GM23338 (cell line): ENCODE data around the gene SCO2. TPM values are rescaled to one million over a fixed set of nuclear protein-coding genes. Genes with fewer than 3 reads are reported as not detected.
"Not testable (repeated sequence)": the region's sequence is repeated elsewhere in the genome, so short reads cannot be mapped to it uniquely, and the experiment has no call there.

Source experiments
- ATAC-seq: fragments of 200-7000 bp; cut with Tn5 transposase; 3 replicates; pipeline ENCODE4 v1.9.1; 2020
- DNase-seq: peaks from one replicate; pipeline ENCODE4 v3.0.0-alpha.2; 2015; ENCODE audit warnings: low spot score
- H2AFZ ChIP-seq: fragments of 200-600 bp; sonication (generic); 2 replicates; pipeline ENCODE4 v1.8.0; 2016; ENCODE audit warnings: antibody characterized with exemption, mild to moderate bottlenecking, moderate library complexity
- H3F3A ChIP-seq: fragments of 200-600 bp; sonication (generic); replicated peaks from 2 replicates; pipeline ENCODE4 v1.8.0; 2017; ENCODE audit warnings: antibody characterized with exemption, mixed run types, low read depth
- H3K27ac ChIP-seq: fragments of 200-600 bp; sonication (generic); 2 replicates; pipeline ENCODE4 v1.6.1; 2016; ENCODE audit warnings: low read depth
- H3K27me3 ChIP-seq: fragments of 200-600 bp; sonication (generic); 2 replicates; pipeline ENCODE4 v1.8.0; 2016; ENCODE audit warnings: mild to moderate bottlenecking, mixed run types, moderate library complexity; ENCODE audit not compliant: insufficient read depth
- H3K36me3 ChIP-seq: fragments of 200-600 bp; sonication (generic); 2 replicates; pipeline ENCODE4 v1.8.0; 2016; ENCODE audit warnings: mild to moderate bottlenecking; ENCODE audit not compliant: insufficient read depth
- H3K4me1 ChIP-seq: fragments of 200-600 bp; sonication (generic); 2 replicates; pipeline ENCODE4 v1.8.0; 2016; ENCODE audit warnings: mild to moderate bottlenecking, moderate library complexity; ENCODE audit not compliant: insufficient read depth
- H3K4me2 ChIP-seq: fragments of 200-600 bp; sonication (generic); 2 replicates; pipeline ENCODE4 v1.7.1; 2017; ENCODE audit warnings: mixed run types
- H3K4me3 ChIP-seq: fragments of 200-600 bp; sonication (generic); 2 replicates; pipeline ENCODE4 v1.6.1; 2016; ENCODE audit warnings: mixed run types
- H3K79me2 ChIP-seq: fragments of 200-600 bp; sonication (generic); replicated peaks from 2 replicates; pipeline ENCODE4 v1.8.0; 2017; ENCODE audit warnings: mild to moderate bottlenecking; ENCODE audit not compliant: insufficient read depth
- H3K9me2 ChIP-seq: fragments of 200-600 bp; sonication (generic); 2 replicates; pipeline ENCODE4 v1.8.0; 2017; ENCODE audit not compliant: insufficient read depth
- H4K20me1 ChIP-seq: fragments of 200-600 bp; sonication (generic); replicated peaks from 2 replicates; pipeline ENCODE4 v1.8.0; 2017; ENCODE audit warnings: mild to moderate bottlenecking; ENCODE audit not compliant: insufficient read depth
- H3K27ac Mint-ChIP-seq: 2 replicates; pipeline ENCODE4 v1.8.0; 2020; ENCODE audit warnings: inconsistent platforms, mild to moderate bottlenecking, moderate library complexity, mixed read lengths
- H3K27me3 Mint-ChIP-seq: 3 replicates; pipeline ENCODE4 v1.8.0; 2022; ENCODE audit warnings: low read depth, mild to moderate bottlenecking, moderate library complexity, mixed read lengths, inconsistent platforms; ENCODE audit not compliant: insufficient read depth, poor library complexity
- H3K36me3 Mint-ChIP-seq: 3 replicates; pipeline ENCODE4 v1.8.0; 2021; ENCODE audit warnings: low read depth, mild to moderate bottlenecking, inconsistent platforms, moderate library complexity, mixed read lengths
- H3K4me1 Mint-ChIP-seq: 3 replicates; pipeline ENCODE4 v1.8.0; 2020; ENCODE audit warnings: mild to moderate bottlenecking, inconsistent platforms, mixed read lengths
- H3K4me3 Mint-ChIP-seq: 3 replicates; pipeline ENCODE4 v1.8.0; 2021; ENCODE audit warnings: moderate library complexity, mild to moderate bottlenecking, inconsistent platforms, mixed read lengths
- H3K9me3 Mint-ChIP-seq: 3 replicates; pipeline ENCODE4 v1.8.0; 2020; ENCODE audit warnings: moderate library complexity, mild to moderate bottlenecking, inconsistent platforms, mixed read lengths
- EZH2 ChIP-seq: fragments of 200-600 bp; sonication (generic); IDR thresholded peaks from one replicate; pipeline ENCODE4 v1.8.0; 2017; ENCODE audit warnings: antibody characterized with exemption, mild to moderate bottlenecking, low read depth; ENCODE audit not compliant: unreplicated experiment
- NANOG ChIP-seq: IDR thresholded peaks from 2 replicates; pipeline ENCODE4 v1.6.1; 2016; ENCODE audit warnings: antibody characterized with exemption, borderline replicate concordance
- POLR2AphosphoS5 ChIP-seq: IDR thresholded peaks from 2 replicates; pipeline ENCODE4 v1.6.1; 2016; ENCODE audit warnings: antibody characterized with exemption, low read depth
- polyA plus RNA-seq: library from polyadenylated mRNA; unstranded; fragments of >200 nt; fragmentation: Nextera tagmentation; extraction: Ambion mirVana; gene quantifications from 2 replicates; pipeline ENCODE4 v1.2.1, GENCODE V29; 2016
- total RNA-seq: library from RNA; depleted of rRNA; stranded (reverse); fragments of >200 nt; shearing (Covaris generic); gene quantifications from 2 replicates; pipeline ENCODE4 v1.2.3, GENCODE V29; 2014
- TF ChIP-seq, protein P1 (sequence below): fragments of 250-450 bp; sonication (Bioruptor Pico); IDR thresholded peaks from 2 replicates; pipeline ENCODE4 v1.5.0; 2020; ENCODE audit warnings: mild to moderate bottlenecking, moderate library complexity
- TF ChIP-seq, protein P2 (sequence below): IDR thresholded peaks from one replicate; pipeline ENCODE4 v1.6.1; 2018; ENCODE audit warnings: antibody characterized with exemption; ENCODE audit not compliant: unreplicated experiment
- TF ChIP-seq, protein P3 (sequence below), 2 experiments: fragments of 200-600 bp in 1 of 2; sonication (generic) in 1 of 2; conservative IDR thresholded peaks; 2 replicates each; pipeline versions ENCODE4 v1.5.1 to v1.6.1; 2016 to 2017; ENCODE audit warnings: antibody characterized with exemption in 2 of 2, low read depth in 2 of 2, mild to moderate bottlenecking in 2 of 2, moderate library complexity in 1 of 2

SCO2 gene
- total and polyA plus RNA-seq, 2 experiments from 2014 or later, result 2.6 to 4.9 TPM

DNA sequence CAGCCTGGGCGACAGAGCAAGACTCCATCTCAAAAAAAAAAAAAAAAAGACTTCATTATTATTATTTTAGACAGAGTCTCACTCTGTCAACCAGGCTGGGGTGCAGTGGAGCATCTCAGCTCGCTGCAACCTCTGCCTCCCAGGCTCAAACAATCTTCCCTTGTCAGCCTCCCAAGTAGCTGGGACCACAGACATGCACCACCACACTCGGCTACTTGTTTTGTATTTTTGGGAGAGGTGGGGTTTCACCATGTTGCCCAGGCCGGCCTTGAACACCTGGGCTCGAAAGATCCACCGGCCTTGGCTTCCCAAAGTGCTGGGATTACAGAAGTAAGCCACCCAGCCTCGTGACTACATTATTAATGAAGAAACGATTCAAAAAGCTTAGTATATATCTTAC, 9.7 kb upstream of the SCO2 start:
- H3K79me2 ChIP-seq, result no peaks in the 10 kb centered on the region
- H3K4me2 ChIP-seq, result no peak overlapping the region
- Mint-ChIP-seq H3K27me3 (peaks cover 48% of the 10 kb centered on the region), H3K9me3 (no peaks in the 10 kb centered on the region), H3K4me3 (no peak overlapping the region), H3K27ac (no peak overlapping the region), H3K36me3 (no peaks in the 10 kb centered on the region), H3K4me1 (peaks cover 4% of the 10 kb centered on the region; the same call in 1 of the 3 replicates)
- H3K4me1 ChIP-seq, result 0 out of 2 replicates have a peak, but pooled peaks cover 4% of the 10 kb centered on the region
- H3K4me3 ChIP-seq, result no peak overlapping the region
- H3K27me3 ChIP-seq, result peaks cover 47% of the 10 kb centered on the region
- H3K27ac ChIP-seq, result no peak overlapping the region
- no peaks in the 10 kb centered on the region for H3K36me3 ChIP-seq
- H3F3A ChIP-seq, result no peaks in the 10 kb centered on the region
- ATAC-seq (no peak), DNase-seq (no peak)
- H4K20me1 ChIP-seq, result no peaks in the 10 kb centered on the region; the same call in 1 of the 2 replicates
- H3K9me2 ChIP-seq, result no peaks in the 10 kb centered on the region
- no peak overlapping the region for H2AFZ ChIP-seq
- TF ChIP-seq NANOG (no peak), EZH2 (no peak), POLR2AphosphoS5 (no peak)
- TF ChIP-seq, protein P1, sequence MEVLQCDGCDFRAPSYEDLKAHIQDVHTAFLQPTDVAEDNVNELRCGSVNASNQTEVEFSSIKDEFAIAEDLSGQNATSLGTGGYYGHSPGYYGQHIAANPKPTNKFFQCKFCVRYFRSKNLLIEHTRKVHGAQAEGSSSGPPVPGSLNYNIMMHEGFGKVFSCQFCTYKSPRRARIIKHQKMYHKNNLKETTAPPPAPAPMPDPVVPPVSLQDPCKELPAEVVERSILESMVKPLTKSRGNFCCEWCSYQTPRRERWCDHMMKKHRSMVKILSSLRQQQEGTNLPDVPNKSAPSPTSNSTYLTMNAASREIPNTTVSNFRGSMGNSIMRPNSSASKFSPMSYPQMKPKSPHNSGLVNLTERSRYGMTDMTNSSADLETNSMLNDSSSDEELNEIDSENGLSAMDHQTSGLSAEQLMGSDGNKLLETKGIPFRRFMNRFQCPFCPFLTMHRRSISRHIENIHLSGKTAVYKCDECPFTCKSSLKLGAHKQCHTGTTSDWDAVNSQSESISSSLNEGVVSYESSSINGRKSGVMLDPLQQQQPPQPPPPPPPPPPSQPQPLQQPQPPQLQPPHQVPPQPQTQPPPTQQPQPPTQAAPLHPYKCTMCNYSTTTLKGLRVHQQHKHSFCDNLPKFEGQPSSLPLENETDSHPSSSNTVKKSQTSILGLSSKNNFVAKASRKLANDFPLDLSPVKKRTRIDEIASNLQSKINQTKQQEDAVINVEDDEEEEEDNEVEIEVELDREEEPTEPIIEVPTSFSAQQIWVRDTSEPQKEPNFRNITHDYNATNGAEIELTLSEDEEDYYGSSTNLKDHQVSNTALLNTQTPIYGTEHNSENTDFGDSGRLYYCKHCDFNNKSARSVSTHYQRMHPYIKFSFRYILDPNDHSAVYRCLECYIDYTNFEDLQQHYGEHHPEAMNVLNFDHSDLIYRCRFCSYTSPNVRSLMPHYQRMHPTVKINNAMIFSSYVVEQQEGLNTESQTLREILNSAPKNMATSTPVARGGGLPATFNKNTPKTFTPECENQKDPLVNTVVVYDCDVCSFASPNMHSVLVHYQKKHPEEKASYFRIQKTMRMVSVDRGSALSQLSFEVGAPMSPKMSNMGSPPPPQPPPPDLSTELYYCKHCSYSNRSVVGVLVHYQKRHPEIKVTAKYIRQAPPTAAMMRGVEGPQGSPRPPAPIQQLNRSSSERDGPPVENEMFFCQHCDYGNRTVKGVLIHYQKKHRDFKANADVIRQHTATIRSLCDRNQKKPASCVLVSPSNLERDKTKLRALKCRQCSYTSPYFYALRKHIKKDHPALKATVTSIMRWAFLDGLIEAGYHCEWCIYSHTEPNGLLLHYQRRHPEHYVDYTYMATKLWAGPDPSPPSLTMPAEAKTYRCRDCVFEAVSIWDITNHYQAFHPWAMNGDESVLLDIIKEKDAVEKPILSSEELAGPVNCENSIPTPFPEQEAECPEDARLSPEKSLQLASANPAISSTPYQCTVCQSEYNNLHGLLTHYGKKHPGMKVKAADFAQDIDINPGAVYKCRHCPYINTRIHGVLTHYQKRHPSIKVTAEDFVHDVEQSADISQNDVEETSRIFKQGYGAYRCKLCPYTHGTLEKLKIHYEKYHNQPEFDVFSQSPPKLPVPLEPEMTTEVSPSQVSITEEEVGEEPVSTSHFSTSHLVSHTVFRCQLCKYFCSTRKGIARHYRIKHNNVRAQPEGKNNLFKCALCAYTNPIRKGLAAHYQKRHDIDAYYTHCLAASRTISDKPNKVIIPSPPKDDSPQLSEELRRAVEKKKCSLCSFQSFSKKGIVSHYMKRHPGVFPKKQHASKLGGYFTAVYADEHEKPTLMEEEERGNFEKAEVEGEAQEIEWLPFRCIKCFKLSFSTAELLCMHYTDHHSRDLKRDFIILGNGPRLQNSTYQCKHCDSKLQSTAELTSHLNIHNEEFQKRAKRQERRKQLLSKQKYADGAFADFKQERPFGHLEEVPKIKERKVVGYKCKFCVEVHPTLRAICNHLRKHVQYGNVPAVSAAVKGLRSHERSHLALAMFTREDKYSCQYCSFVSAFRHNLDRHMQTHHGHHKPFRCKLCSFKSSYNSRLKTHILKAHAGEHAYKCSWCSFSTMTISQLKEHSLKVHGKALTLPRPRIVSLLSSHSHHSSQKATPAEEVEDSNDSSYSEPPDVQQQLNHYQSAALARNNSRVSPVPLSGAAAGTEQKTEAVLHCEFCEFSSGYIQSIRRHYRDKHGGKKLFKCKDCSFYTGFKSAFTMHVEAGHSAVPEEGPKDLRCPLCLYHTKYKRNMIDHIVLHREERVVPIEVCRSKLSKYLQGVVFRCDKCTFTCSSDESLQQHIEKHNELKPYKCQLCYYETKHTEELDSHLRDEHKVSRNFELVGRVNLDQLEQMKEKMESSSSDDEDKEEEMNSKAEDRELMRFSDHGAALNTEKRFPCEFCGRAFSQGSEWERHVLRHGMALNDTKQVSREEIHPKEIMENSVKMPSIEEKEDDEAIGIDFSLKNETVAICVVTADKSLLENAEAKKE, result no peak
- TF ChIP-seq, protein P2, sequence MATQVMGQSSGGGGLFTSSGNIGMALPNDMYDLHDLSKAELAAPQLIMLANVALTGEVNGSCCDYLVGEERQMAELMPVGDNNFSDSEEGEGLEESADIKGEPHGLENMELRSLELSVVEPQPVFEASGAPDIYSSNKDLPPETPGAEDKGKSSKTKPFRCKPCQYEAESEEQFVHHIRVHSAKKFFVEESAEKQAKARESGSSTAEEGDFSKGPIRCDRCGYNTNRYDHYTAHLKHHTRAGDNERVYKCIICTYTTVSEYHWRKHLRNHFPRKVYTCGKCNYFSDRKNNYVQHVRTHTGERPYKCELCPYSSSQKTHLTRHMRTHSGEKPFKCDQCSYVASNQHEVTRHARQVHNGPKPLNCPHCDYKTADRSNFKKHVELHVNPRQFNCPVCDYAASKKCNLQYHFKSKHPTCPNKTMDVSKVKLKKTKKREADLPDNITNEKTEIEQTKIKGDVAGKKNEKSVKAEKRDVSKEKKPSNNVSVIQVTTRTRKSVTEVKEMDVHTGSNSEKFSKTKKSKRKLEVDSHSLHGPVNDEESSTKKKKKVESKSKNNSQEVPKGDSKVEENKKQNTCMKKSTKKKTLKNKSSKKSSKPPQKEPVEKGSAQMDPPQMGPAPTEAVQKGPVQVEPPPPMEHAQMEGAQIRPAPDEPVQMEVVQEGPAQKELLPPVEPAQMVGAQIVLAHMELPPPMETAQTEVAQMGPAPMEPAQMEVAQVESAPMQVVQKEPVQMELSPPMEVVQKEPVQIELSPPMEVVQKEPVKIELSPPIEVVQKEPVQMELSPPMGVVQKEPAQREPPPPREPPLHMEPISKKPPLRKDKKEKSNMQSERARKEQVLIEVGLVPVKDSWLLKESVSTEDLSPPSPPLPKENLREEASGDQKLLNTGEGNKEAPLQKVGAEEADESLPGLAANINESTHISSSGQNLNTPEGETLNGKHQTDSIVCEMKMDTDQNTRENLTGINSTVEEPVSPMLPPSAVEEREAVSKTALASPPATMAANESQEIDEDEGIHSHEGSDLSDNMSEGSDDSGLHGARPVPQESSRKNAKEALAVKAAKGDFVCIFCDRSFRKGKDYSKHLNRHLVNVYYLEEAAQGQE, result no peak
- TF ChIP-seq, protein P3, sequence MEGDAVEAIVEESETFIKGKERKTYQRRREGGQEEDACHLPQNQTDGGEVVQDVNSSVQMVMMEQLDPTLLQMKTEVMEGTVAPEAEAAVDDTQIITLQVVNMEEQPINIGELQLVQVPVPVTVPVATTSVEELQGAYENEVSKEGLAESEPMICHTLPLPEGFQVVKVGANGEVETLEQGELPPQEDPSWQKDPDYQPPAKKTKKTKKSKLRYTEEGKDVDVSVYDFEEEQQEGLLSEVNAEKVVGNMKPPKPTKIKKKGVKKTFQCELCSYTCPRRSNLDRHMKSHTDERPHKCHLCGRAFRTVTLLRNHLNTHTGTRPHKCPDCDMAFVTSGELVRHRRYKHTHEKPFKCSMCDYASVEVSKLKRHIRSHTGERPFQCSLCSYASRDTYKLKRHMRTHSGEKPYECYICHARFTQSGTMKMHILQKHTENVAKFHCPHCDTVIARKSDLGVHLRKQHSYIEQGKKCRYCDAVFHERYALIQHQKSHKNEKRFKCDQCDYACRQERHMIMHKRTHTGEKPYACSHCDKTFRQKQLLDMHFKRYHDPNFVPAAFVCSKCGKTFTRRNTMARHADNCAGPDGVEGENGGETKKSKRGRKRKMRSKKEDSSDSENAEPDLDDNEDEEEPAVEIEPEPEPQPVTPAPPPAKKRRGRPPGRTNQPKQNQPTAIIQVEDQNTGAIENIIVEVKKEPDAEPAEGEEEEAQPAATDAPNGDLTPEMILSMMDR (conservative IDR thresholded peaks at IDR 0.05; ENCODE audit: low read depth in 2 of 2), result no peak

DNA sequence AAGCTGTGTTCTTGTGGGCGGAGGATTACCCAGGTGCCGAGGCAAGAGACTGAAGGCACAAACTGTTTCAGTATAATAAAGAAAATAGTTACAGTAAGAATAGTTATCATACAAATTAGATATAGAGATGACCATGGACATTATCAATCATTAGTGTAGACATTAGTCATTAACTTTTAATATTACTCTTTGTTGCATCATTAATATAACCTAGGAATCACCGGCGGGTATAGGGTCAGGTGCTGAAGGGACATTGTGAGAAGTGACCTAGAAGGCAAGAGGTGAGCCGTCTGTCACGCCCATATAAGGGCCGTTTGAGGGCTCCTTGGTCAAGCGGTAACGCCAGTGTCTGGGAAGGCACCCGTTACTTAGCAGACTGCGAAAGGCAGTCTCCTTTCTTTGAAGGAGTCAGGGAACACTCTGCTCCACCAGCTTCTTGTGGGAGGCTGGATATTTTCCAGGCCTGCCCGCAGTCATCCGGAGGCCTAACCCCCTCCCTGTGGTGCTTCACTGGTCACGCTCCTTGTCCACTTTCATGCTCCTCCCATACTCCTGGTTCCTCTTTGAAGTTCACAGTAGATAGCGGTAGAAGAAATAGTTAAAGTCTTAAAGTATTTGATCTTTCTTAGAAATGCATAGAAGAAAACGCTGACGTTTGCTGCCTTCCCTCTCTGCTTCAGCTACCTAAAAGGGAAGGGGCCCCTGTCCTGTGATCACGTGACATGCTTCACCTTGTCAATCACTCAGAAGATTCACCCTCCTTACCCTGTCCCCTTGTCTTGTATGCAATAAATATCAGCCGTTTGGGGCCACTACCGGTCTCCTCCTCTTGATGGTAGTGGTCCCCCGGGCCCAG, 8.7 kb upstream of the SCO2 start:
- H3K27ac ChIP-seq, H3K36me3 ChIP-seq, H3K9me3 Mint-ChIP-seq, H3K9me2 ChIP-seq, H3K4me2 ChIP-seq, H3K4me1 Mint-ChIP-seq, H2AFZ ChIP-seq, H3K36me3 Mint-ChIP-seq, H3K27ac Mint-ChIP-seq, H4K20me1 ChIP-seq, H3F3A ChIP-seq, DNase-seq, H3K4me1 ChIP-seq, ATAC-seq, H3K4me3 ChIP-seq, H3K79me2 ChIP-seq, H3K4me3 Mint-ChIP-seq: not testable (repeated sequence)
- H3K27me3 ChIP-seq, result peaks cover 57% of the 10 kb centered on the region
- peaks cover 55% of the 10 kb centered on the region for H3K27me3 Mint-ChIP-seq
